GM21786 (cell line): Measurements from ENCODE around the gene RPS6KC1.
"Not testable (repeated sequence)": the region's sequence is repeated elsewhere in the genome, so short reads cannot be mapped to it uniquely, and the experiment has no call there.

Experiments
- ATAC-seq: cut with Tn5 transposase; IDR thresholded peaks from one replicate; pipeline ENCODE4 v1.9.1; 2021; ENCODE audit not compliant: unreplicated experiment

RPS6KC1 gene

DNA sequence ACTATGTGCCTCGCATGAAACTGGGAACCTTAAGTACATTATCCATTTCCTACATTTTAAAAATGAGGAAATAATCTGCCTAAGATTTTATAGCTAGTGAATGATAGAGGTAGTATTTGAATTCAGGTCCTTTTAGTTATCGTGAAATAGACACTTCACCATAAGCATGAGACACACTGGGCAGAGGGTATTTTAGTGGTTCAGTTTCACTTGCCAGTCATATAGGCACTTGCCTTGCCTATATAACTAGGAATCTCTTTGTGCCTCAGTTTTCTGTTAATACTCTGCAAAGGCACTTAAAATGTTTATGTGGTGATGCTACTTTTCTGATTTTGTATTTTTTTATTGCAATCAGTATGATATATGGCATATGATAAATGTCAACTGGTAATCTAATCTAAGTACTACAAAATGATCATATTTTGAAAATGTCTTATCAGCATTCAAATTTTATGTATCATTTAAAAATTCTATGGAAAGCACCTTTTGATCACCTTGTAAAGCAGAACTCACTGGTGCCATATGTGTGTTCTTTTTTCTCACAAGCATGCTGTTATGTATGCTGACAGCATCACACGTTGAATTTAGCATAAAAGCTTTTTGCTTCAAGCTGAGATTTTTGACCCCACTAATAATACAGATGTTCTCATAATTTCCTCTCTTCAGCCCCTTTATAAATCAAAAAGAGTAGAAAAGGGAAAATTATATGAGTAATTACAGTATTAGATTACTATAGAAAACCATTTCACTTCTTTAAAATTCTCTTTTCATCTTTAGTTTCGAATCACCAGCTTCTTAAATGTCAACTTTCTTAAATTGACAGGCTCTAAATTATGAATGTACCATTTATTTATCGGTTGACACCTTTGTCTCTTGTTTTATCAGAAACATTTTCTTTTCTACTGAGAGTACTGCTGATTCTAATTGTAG lies 52.6 kb downstream of the RPS6KC1 start:
- peak; percentile 54 for ATAC-seq

DNA sequence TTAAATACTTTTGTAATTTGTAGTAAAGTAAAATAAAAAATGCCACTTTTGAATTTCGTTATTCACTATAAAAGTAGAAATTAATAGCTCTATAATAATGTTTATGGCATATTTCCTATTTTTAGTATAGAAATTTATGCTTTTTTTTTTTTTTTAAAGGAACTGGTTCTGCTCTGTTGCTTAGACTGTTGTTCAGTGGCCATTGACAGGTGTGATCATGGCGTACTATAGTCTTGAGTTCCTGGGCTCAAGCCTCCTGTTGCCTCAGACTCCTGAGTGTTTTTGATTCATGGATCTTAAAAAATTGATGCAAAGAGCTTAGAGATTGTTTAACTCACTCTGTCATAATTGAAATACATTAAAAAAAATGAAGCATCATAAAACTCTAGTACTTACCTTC lies 53.6 kb downstream of the RPS6KC1 start:
- peak; percentile 40 for ATAC-seq

DNA sequence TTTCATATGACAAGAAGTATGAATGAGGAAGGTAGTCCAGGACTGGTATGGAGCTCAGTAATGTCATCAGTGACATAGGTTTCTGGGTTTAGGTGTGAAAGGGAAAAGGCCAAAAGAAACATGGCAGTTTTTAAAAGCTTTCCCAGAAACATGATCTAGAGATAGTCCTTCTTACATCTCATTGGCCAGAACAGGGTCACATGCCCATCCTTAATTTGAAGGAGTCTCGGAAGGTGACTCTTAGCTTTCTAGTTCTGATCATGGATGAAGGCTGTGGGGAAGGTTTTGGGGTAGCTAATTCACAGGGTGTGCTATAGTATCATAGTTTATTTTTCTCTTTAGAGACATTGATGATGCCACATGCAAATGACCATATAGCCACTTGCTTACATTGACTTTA lies 55.3 kb downstream of the RPS6KC1 start:
- no peak for ATAC-seq

DNA sequence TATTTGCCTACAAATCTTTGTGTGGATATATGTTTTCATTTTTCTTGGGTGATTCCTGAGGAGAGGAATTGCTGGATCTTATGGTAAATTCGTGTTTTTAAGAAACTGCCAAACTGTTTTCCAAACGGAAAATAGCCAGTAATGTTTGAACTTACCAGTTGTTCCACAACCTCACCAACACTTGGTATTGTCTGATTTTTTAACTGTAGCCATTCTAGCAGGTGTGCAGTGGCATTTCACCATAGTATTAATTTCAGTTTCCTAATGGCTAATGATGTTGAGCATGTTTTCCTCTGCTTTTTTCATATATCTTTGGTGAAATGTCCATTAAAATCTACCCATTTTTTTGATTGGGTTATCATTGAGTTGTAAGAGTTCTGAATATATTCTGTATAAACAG lies 56.6 kb downstream of the RPS6KC1 start:
- ATAC-seq = no peak

DNA sequence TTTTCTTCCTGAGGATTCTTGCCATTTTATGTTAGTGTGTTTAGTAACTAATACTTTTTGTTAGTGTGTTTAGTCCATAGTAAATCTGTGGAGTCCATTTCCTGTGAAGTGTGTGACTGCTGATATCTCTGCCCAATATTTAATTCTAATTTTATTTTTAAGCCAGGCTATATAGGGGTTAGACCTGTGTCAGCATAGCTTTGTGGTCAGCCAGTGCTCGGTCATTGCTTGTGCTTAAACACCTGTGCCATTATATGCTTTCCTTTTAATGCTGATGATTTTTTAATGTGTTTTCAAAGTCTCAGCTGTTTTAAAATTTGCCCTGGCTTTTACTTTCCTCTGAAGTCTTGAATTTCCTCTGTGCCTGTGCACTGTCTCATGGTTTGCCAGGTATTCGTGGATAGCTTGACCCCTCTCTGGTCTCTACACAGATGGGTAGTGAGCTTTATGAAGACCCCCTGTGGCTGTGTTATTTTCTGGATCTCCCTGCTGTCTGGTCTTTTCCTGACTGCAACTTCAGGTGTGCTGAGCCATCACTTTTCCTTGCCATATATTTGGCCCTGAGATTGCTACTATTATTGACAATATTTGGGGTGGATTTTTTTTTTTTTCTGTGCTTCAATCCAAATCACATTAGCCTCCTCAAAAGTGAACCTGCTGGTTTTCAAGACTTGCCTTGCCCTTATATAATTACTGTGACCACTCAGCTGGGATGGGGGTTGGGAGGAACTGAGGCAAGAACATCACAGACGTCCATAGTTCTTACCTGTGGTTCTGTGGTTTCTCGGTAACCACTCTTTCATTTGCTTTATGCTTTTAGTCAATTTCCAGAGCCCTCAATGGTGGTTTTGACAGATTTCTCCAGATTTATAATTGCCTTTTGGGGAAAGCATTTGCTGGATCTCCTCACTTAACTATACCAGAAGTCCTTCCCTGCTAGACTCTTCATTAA lies 59.6 kb downstream of the RPS6KC1 start:
- peak; percentile 87 for ATAC-seq

DNA sequence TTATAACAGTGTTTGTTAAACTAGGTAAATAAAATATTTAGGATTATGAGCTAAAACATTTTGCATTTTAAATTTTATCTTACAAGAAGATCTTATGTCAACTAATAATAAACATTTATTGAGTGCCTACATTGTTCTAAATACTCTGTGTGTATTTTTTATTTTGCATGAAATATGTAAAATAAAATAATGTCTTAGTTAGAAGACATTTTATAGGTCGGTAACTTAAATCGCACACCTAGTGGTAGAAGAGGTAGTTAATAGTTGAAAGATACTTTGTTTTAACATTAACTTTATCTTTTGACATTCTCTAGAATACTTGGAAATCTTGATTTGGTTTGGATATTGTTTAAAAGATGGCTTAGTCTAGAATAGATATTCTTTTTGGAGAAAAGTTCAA lies 60.5 kb downstream of the RPS6KC1 start:
- no peak for ATAC-seq

DNA sequence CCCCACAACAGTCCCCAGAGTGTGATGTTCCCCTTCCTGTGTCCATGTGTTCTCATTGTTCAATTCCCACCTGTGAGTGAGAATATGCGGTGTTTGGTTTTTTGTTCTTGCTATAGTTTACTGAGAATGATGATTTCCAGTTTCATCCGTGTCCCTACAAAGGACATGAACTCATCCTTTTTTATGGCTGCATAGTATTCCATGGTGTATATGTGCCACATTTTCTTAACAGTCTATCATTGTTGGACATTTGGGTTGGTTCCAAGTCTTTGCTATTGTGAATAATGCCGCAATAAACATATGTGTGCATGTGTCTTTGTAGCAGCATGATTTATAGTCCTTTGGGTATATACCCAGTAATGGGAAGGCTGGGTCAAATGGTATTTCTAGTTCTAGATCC lies 61.7 kb downstream of the RPS6KC1 start:
- ATAC-seq = not testable (repeated sequence)

DNA sequence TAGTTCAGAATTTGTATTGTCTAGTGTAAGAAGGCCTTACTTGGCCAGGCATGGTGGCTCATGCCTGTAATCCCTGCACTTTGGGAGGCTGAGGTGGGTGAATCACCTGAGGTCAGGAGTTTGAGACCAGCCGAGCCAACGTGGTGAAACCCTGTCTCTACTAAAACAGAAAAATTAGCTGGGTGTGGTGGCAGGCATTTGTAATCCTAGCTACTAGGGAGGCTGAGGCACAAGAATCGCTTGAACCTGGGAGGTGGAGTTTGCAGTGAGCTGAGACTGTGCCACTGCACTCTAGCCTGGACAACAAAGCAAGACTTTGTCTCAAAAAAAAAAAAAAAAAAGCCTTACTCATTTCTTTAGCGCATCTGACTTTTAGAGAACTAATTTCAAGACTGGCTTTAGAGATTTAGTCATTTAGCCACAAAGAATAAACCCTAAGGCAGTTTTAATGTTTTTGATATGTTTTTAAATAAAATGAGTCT lies 66.7 kb downstream of the RPS6KC1 start:
- ATAC-seq = not testable (repeated sequence)

DNA sequence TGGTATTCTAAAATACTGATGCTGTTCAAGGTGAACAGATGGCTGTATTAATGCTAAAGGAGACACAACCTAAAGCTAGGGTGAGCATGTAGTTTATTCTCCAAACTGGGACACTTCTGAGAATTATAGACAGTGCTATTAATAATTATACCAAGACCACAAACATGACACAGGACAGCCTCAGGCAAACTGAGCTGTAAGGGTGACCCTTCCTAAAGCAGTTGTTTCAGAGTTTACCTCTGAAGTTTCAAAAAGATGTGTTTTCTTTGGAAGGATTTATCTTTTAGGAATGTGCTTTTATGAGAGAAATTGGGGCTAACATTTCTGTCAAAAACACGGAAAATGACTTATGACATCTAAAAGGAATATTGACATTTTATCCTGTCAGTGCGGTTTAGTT lies 68.8 kb downstream of the RPS6KC1 start:
- no peak for ATAC-seq

DNA sequence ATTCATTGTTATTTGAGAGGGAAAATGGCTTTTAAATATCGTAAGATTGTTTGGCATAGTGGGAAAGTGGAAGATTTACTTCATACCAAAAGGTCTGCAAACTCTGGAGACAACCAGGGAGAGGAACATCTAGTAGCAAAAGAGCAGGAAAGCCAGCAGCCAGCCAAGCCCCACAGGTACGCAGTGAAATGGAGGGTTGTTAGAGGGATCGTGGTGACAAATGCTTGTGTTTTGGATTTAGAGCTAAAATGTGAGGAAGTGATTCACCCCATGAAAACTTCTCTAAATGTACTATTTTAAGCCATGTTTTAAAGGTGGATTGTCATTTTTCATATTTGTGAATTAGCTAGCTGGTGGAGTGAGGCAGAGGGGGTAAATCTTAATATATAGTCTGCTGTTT lies 69.3 kb downstream of the RPS6KC1 start:
- no peak for ATAC-seq

DNA sequence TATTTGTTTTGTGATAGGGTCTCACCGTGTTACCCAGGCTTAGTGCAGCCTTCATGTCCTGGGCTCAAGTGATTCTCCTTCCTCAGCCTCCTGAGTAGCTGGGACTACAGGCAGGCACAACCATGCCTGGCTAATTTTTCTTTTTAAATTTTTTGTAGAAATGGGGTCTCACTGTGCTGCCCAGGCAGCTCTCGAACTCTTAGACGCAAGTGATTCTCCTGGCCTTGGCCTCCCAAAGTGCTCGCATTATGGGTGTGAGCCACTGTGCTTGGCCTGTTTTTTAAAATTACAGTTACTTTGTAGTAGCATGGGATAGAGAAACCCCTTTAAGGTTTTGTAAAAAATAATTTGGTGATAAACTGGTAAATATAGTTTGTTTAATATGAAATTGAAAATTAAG lies 69.9 kb downstream of the RPS6KC1 start:
- no peak for ATAC-seq

DNA sequence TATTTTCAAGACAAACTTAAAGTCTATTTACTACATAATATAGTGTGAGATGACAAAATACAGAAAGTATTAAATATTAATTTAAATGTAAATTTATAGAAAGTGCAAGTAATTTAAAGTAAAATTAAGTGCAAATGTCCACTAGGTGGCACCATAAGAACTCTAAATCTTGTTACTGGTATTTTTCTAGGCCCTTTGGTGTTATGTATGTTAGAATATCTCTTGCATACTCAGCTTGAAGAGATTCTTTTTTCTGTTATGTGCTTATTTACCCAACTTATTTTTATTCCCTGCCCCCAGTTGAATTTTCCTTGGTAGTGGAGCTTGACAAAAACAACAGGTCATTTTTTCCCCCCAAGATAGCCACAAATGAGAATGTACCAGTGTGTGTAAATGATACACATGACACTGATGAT lies 71.5 kb downstream of the RPS6KC1 start:
- no peak for ATAC-seq

DNA sequence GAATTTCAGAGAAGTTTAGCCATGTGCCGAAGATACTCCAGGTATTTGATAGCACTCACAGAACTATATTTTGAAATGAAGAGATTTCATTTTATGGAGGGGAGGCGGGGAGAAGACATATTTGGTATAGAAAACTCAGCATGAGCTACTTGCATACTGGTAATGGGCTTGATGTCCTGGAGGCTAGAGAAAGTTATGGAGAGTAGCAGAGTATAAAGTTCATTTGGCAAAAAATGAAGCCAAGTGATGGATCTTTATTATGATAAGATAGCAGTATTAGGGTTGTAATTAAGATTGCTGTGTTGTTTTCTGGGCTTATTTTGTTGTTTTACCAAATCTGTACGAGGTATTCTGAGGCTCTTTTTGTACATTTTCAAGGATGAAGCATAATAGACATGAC lies 72.0 kb downstream of the RPS6KC1 start:
- no peak for ATAC-seq

DNA sequence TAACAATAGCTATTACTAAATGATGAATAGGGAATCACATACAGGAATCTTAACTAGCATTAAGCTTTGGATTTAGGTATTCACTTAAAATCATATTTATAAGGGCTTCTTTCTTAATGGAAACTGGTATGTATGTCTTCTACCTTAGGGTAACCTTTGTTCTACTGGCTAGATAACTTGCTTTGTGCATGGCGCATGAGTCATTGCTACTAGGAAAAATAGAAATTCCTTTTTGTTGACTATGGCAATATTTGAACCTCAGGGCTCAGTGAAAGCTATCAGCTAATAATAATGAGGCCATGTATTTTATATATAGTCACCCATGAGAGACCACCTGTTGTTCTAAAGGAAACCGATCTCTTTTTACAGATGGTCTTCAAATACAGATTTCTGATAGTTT lies 72.5 kb downstream of the RPS6KC1 start:
- ATAC-seq = no peak

DNA sequence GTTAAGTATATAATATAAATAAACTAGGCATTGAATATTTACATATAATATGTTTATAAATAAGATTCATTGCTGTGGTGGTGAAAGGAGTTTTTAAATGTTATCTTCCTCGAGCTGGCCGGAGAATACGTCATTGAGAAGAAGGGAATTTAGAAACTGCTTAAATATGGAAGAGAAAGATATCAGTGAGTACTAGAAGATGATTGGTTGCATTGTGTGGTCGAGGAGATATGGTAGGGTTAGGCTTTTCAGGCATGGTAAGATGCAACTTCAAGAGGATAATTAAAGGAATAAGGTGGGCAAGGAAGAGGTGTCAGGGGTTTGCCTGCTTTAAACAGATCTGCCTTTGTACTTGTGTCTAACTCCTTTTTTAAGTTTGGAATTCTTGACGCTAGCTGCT lies 73.5 kb downstream of the RPS6KC1 start:
- ATAC-seq = no peak

DNA sequence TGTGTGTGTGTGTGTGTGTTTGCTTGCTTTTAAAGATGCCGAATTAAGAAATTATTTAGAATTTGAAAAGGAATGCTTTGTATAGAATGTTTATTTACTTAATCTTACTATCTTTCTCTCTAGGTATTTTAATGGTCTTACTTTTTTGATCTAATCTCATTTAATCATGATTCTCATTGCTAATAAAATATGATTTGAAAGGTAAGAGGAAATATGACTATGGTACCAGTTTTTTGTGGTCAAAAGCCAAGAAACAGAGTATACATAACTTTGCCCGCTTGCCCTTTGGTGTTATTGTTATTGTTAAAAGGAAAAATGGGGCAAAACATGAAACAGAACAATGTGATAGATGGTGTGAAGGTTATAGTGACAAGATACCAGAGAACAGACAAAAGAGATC lies 74.6 kb downstream of the RPS6KC1 start:
- no peak for ATAC-seq

DNA sequence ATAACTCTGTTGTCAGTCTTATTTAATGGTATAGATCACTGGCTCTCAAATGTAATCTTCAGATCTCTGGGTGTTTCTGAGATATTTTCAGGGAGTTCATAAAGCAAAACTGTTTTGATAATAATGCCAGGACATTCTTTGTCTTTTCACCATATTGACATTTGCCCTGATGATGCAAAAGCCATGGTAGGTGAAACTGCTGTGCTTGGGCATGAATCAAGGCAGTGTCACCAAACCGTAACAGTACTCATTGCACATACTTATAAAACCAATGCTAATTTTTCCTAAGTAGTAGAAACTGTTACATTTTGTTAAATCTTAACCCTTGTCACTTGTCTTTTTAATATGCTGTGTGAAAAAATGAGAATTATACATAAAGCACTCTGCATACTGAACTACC lies 76.0 kb downstream of the RPS6KC1 start:
- no peak for ATAC-seq

DNA sequence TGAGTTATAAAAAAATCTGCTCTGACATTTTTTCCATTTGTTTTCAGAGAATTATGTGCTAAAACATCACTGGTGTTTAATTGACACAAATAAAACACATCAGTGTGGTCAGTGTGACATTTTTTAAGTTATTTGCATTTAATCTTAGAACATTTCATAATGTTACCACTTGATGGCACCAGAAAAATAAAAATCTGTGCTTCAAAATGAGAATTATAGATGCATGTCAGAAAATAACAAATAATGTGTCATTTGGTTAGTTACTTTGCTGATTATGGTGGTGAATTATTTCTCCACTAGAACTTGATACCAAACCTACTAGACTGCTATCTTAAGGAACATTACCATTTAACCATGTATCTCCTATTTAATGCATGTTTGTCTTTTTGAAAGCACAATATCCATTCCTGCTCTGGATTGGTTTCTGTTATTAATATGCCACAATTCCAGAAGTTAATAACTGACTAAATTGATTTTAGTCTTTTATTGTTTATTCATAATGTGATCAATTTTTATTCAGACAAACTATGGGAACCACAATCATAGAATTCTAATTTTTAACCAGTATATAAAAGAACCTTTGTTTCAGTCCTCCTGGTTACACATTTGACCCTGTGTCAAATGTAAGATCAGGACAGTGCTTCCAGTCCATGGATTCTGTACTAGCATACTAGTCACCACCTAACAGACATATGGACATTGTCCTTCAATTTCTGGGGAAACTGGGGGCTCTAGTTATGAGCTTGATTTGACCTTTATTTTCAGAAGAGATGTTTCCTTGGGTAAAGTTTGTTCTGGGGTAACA lies 81.0 kb downstream of the RPS6KC1 start:
- no peak for ATAC-seq

DNA sequence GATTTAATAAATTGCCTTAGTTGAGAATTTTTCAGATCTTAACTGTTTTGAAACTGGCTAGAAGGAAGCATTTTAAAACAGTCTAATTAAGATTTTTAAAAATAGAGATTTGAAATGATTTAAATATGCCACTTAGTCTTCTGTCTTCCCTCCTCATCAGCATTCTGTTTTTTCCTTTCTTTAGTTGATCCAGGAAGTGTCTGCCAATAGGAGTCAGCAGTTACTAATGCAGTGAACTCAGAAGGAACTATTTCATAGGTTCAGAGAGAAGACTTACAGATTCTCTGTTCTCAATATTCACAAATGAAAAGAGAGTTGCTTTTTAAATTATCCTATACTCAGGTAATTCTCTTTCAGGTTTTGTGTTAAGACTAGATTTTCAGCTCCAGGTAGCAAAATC lies 84.5 kb downstream of the RPS6KC1 start:
- no peak for ATAC-seq

DNA sequence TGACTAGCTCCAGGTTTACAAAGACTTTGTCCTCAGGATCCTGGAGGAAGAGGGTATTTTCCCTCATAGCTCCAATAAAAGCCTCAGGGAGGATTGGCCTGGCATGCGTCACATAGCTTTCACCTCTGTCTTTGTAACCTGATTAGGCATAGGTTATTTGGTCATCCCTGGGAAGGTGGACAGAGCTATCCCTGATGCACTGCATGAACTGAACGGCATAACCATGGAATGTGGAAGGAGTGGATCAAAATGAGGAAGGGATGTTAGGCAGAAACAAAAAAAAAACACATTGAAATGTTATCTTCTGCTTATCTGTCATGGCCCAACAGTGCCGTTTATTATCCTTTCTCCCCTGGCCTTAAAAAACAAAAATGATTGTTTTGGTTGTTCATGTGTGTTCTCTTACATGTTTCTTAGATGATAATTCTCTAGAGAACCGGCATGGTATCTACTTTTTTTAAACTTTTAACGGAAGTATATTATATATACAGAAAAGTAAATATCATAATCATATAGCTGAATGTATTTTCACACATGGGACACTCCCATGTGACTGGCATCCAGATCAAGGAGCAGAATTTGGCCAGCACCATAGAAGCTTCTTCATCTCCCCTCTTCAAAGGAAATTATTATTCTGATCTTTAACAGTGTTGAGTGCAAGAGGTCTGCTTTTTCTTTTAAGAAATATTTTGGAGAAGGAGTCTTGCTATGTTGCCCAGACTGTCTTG lies 85.3 kb downstream of the RPS6KC1 start:
- no peak for ATAC-seq
